Right lobe of liver (tissue), 4 donors: ENCODE data around the gene CC2D1B.

ENCODE experiments used
- CTCF ChIP-seq, 4 donors: fragments of 200-600 bp in 3 of 4; fragments of 450-650 bp in 1 of 4; IDR thresholded peaks; one replicate each; pipeline versions ENCODE4 v1.5.1 to v1.8.0; 2016 to 2022; ENCODE audit warnings: antibody characterized with exemption in 4 of 4, mild to moderate bottlenecking in 2 of 4
- POLR2A ChIP-seq: fragments of 450-650 bp; IDR thresholded peaks from one replicate; pipeline ENCODE4 v1.6.1; 2017; ENCODE audit warnings: antibody characterized with exemption, mild to moderate bottlenecking
- donor health status: DM: no; HTN: no; CAD: no.
- donor health status: DM: no; HTN: no; CAD: no.
- donor health status: DM: no; HTN: yes; CAD: no.

DNA sequence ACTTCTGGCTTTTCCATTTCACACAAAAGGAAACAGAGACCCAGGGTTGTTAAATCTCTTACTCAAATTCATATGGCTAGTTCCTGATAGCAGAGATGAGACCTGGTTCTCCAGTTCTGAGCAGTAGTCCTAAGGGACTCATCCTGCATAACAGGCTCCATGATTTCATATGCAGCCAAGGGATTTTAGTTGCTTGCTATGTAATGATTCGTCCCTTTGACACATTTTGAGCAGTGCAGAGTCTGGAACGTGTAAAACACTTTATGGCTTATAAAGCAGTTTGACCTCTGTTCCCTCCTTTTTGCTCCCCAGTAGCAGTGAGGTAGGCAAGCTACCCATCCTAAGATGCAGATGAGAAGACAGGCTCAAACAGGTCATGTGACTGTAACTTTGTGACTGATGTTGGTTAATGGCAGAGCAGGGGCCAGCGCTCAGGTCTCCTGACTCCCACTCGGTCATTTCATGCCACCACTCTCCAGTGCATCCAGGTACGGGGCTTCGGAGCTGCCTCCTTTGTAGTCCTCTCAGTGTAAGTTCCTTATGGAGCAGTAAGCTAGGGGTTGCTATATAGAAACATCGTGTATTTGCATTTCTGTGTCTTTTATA is 24.2 kb downstream of the CC2D1B start:
- TF ChIP-seq CTCF (IDR thresholded peaks at IDR 0.05), result no peak
- TF ChIP-seq POLR2A, result no peak
